ENCODE data around the gene KPTN. TPM values are rescaled to one million over a fixed set of nuclear protein-coding genes. Genes with fewer than 3 reads are reported as not detected.

Gene KPTN
- total RNA-seq, 2 donors from 2014 or later: 3.1 to 4.6 TPM

- ATAC-seq (no peak), DNase-seq (no peak)
- Histone ChIP-seq H3K27ac (no peak overlapping the region), H3K27me3 (no peaks in the 10 kb centered on the region), H3K4me3 (no peak overlapping the region), H3K4me1 (peaks cover 6% of the 10 kb centered on the region), H3K36me3 (replicated peaks in 1 of 2; ENCODE audit: insufficient read depth in 1 of 2, low read depth in 2 of 2) (no peaks in the 10 kb centered on the region), H3K9me3 (no peaks in the 10 kb centered on the region)
- intact Hi-C loops (cut with DNase I): no loop called here
- 74 to 76% methylated on average over 10 of the region's 10 CpGs for WGBS, 2 donors
- TF ChIP-seq CTCF (IDR thresholded peaks at IDR 0.05) (no peak), POLR2A (IDR thresholded peaks at IDR 0.05) (no peak)
These were observed 19.2 kb downstream of the KPTN start for GRCh38 chr19:47464675-47465419.

DNA sequence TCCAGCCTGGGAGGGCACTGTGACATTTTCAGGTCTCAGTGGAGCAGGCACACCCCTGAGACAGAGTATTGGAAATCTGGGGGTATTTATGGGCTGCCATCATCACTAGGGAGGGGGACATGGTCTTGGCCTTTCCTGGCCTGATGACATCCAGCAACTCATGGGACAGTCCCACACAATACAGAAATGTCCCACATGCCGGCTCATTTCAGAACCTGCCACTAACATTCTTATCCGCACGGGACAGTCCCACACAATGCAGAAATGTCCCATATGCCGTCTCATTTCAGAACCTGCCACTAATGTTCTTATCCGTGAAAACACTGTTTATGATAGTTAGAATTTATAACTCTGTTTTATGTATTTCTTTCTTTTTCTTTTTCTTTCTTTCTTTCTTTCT, 22.1 kb downstream of the KPTN start:
- DNase-seq: no peak
- H3K9me3 ChIP-seq: no peaks in the 10 kb centered on the region
- H3K27me3 ChIP-seq: no peaks in the 10 kb centered on the region
- TF ChIP-seq CTCF (IDR thresholded peaks at IDR 0.05) (no peak), POLR2A (IDR thresholded peaks at IDR 0.05) (no peak)
- no peaks in the 10 kb centered on the region for H3K4me1 ChIP-seq
- no peak overlapping the region for H3K27ac ChIP-seq
- H3K36me3 ChIP-seq (replicated peaks in 1 of 2; ENCODE audit: insufficient read depth in 1 of 2, low read depth in 2 of 2): no peaks in the 10 kb centered on the region
- intact Hi-C loops (cut with DNase I): no loop called here
- WGBS, 2 donors: 84 to 92% methylated on average over 5 of the region's 5 CpGs
- no peak overlapping the region for H3K4me3 ChIP-seq
- no peak for ATAC-seq

DNA sequence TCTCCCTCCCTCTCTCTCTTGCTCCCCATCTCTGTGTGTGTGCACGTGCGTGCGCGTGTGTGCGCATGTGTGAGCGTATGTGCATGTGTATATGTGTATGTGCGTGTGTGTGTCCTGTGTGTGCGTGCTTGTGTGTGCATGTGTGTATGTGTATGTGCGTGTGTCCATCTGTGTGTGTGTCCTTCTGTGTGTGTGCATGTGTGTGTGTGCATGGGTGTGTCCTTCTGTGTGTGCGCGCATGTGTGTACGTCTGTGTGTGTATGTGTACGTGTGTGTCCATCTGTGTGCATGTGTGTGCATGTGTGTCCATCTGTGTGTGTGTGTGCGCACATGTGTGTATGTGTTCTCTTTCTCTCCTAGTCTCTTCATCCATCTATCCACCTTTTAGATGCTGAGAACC, 24.5 kb downstream of the KPTN start:
- 85 to 91% methylated on average over 14 of the region's 14 CpGs for WGBS, 2 donors
- Histone ChIP-seq H3K4me3 (no peak overlapping the region), H3K27me3 (no peaks in the 10 kb centered on the region), H3K4me1 (no peaks in the 10 kb centered on the region), H3K36me3 (replicated peaks in 1 of 2; ENCODE audit: insufficient read depth in 1 of 2, low read depth in 2 of 2) (no peaks in the 10 kb centered on the region), H3K27ac (no peak overlapping the region), H3K9me3 (peaks cover 0 to 8% (median 0%) of the 10 kb centered on the region in 3 donors)
- ATAC-seq: no peak
- no peak for DNase-seq
- no peak for TF ChIP-seq CTCF (IDR thresholded peaks at IDR 0.05)
- TF ChIP-seq POLR2A (IDR thresholded peaks at IDR 0.05): no peak
- intact Hi-C loops (cut with DNase I): no loop called here

DNA sequence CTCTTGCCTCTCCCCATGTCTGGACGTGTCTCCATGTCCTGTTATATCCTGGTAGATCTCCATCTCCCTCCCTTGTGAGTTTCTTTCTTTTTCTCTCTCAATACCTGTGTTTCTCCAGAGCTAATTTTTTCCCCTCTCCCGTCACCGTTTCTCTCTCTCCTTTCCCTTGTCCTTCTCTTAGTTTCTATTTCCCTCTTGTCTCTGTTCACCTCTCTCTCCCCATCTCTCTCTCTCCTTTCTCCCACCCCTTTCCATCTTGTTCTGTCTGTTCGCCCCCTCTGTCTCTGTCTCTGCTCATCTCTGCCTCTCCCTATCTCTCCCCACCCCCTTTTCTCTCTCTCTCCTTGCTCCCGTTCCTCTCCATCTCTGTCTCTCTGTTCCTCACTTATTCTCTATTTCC, 25.3 kb downstream of the KPTN start:
- Histone ChIP-seq H3K9me3 (peaks cover 0 to 8% (median 0%) of the 10 kb centered on the region in 3 donors), H3K27ac (no peak overlapping the region), H3K27me3 (no peaks in the 10 kb centered on the region), H3K4me3 (no peak overlapping the region), H3K4me1 (no peaks in the 10 kb centered on the region), H3K36me3 (replicated peaks in 1 of 2; ENCODE audit: insufficient read depth in 1 of 2, low read depth in 2 of 2) (no peaks in the 10 kb centered on the region)
- no peak for ATAC-seq
- TF ChIP-seq POLR2A (IDR thresholded peaks at IDR 0.05) (no peak), CTCF (IDR thresholded peaks at IDR 0.05) (no peak)
- no peak for DNase-seq
- intact Hi-C loops (cut with DNase I): no loop called here
- WGBS, 2 donors: 56 to 58% methylated on average over 5 of the region's 5 CpGs

Data from body of pancreas (tissue), 4 donors.